Thyroid gland (tissue), 4 donors: ENCODE data around the gene CPOX.
"Not testable (repeated sequence)": the region's sequence is repeated elsewhere in the genome, so short reads cannot be mapped to it uniquely, and the experiment has no call there.

Experiments used
- POLR2A ChIP-seq, 2 donors: fragments of 450-650 bp; IDR thresholded peaks; one replicate each; pipeline ENCODE4 v1.6.1; 2017; ENCODE audit warnings: antibody characterized with exemption in 2 of 2, mild to moderate bottlenecking in 2 of 2, moderate library complexity in 1 of 2
- TF ChIP-seq, protein P1 (sequence below), 6 experiments: fragments of 200-600 bp in 3 of 6; fragments of 450-650 bp in 3 of 6; sonication (generic) in 3 of 6; IDR thresholded peaks; one replicate each; pipeline ENCODE4 v1.5.1; 2016 to 2019; ENCODE audit warnings: antibody characterized with exemption in 6 of 6, mild to moderate bottlenecking in 2 of 6, inconsistent platforms in 1 of 6, moderate library complexity in 1 of 6

DNA sequence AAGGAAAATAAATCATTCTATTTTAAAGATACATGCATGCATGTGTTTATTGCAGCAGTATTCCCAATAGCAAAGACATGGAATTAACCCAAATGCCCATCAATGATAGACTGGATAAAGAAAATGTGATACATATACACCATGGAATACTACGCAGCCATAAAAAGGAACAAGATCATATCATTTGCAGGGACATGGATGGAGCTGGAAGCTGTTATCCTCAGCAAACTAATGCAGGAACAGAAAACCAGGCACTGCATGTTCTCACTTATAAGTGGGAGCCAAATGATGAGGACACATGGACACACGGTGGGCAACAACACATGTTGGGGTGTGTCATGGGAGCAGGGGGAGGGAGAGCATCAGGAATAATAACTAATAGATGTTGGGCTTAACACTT lies 33.6 kb downstream of the CPOX start:
- TF ChIP-seq, protein P1, sequence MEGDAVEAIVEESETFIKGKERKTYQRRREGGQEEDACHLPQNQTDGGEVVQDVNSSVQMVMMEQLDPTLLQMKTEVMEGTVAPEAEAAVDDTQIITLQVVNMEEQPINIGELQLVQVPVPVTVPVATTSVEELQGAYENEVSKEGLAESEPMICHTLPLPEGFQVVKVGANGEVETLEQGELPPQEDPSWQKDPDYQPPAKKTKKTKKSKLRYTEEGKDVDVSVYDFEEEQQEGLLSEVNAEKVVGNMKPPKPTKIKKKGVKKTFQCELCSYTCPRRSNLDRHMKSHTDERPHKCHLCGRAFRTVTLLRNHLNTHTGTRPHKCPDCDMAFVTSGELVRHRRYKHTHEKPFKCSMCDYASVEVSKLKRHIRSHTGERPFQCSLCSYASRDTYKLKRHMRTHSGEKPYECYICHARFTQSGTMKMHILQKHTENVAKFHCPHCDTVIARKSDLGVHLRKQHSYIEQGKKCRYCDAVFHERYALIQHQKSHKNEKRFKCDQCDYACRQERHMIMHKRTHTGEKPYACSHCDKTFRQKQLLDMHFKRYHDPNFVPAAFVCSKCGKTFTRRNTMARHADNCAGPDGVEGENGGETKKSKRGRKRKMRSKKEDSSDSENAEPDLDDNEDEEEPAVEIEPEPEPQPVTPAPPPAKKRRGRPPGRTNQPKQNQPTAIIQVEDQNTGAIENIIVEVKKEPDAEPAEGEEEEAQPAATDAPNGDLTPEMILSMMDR (IDR thresholded peaks at IDR 0.05), result not testable (repeated sequence)
- TF ChIP-seq POLR2A (IDR thresholded peaks at IDR 0.05), result not testable (repeated sequence)
